ENCODE measurements around the gene FBXO9. TPM values are rescaled to one million over a fixed set of nuclear protein-coding genes. Genes with fewer than 3 reads are reported as not detected.
A peak's percentile ranks its signal among the peaks of the same experiment; 100 is the strongest.
"Not testable (repeated sequence)": the region's sequence is repeated elsewhere in the genome, so short reads cannot be mapped to it uniquely, and the experiment has no call there.

Gene FBXO9
- total RNA-seq, 1 donor from 2014 or later: 61.4 TPM

- H3K36me3 ChIP-seq: no peaks in the 10 kb centered on the region
- H3K4me1 ChIP-seq: peaks cover 65% of the 10 kb centered on the region
- intact Hi-C loops (cut with DNase I): no loop called here
- H3K27ac ChIP-seq: peak overlapping the region; percentile 89
- TF ChIP-seq CTCF (IDR thresholded peaks at IDR 0.05): no peak
- TF ChIP-seq POLR2AphosphoS5 (IDR thresholded peaks at IDR 0.05; ENCODE audit: insufficient read depth in 1 of 2, low read depth in 1 of 2): no peak
- TF ChIP-seq POLR2A (IDR thresholded peaks at IDR 0.05): no peak
- no peak for DNase-seq (ENCODE audit: extremely low spot score in 2 of 2)
- H3K4me3 ChIP-seq: peak overlapping the region; percentile 60 to 68
- H3K9me3 ChIP-seq: no peaks in the 10 kb centered on the region
- H3K27me3 ChIP-seq: no peaks in the 10 kb centered on the region
Observed at GRCh38 chr6:53059648-53060589, 5.3 kb upstream of the FBXO9 start.

- peak overlapping the region; percentile 60 to 68 for H3K4me3 ChIP-seq
- DNase-seq (ENCODE audit: extremely low spot score in 2 of 2): no peak
- H3K36me3 ChIP-seq: no peaks in the 10 kb centered on the region
- no peaks in the 10 kb centered on the region for H3K9me3 ChIP-seq
- TF ChIP-seq CTCF (IDR thresholded peaks at IDR 0.05): no peak
- TF ChIP-seq POLR2AphosphoS5 (IDR thresholded peaks at IDR 0.05; ENCODE audit: insufficient read depth in 1 of 2, low read depth in 1 of 2): no peak
- TF ChIP-seq POLR2A (IDR thresholded peaks at IDR 0.05): no peak
- H3K27ac ChIP-seq: peak overlapping the region; percentile 89
- intact Hi-C loops (cut with DNase I): no loop called here
- H3K27me3 ChIP-seq: no peaks in the 10 kb centered on the region
- H3K4me1 ChIP-seq: peaks cover 60% of the 10 kb centered on the region
Observed at GRCh38 chr6:53062169-53062539, 3.0 kb upstream of the FBXO9 start.

- H3K4me1 ChIP-seq: peaks cover 52% of the 10 kb centered on the region
Observed at GRCh38 chr6:53064255-53064654, 949 bp upstream of the FBXO9 start.

GRCh38 chr6:53064726-53065265 lies 408 bp upstream of the FBXO9 start:
- H3K27ac ChIP-seq: peak overlapping the region; percentile 95
- intact Hi-C loops (cut with DNase I): loop anchor here (2.0 kb wide), 1 partner anchor 70 kb away; the partner anchor contains the start of gene GSTA4
- DNase-seq (ENCODE audit: extremely low spot score in 2 of 2): peak; percentile 96 to 97
- H3K4me1 ChIP-seq: peaks cover 47% of the 10 kb centered on the region
- TF ChIP-seq POLR2AphosphoS5 (IDR thresholded peaks at IDR 0.05; ENCODE audit: insufficient read depth in 1 of 2, low read depth in 1 of 2) (peak; percentile 81 to 95), POLR2A (IDR thresholded peaks at IDR 0.05) (peak in 1 of 2 donors; percentile 21), CTCF (IDR thresholded peaks at IDR 0.05) (peak in 1 of 3 experiments; percentile 15)
- no peaks in the 10 kb centered on the region for H3K9me3 ChIP-seq
- no peaks in the 10 kb centered on the region for H3K36me3 ChIP-seq
- H3K27me3 ChIP-seq: no peaks in the 10 kb centered on the region
- H3K4me3 ChIP-seq: peak overlapping the region; percentile 90 to 99

More at GRCh38 chr6:53064255-53064654, 949 bp upstream of the FBXO9 start:
- intact Hi-C loops (cut with DNase I): loop anchor here (2.0 kb wide), 1 partner anchor 69 kb away; the partner anchor contains the start of gene GSTA4
- H3K27ac ChIP-seq; DNase-seq (ENCODE audit: extremely low spot score in 2 of 2); H3K9me3 ChIP-seq; H3K36me3 ChIP-seq; H3K27me3 ChIP-seq: not testable (repeated sequence)
- peak overlapping the region; percentile 90 to 99 for H3K4me3 ChIP-seq

- DNase-seq (ENCODE audit: extremely low spot score in 2 of 2): no peak
- no peak for TF ChIP-seq POLR2A (IDR thresholded peaks at IDR 0.05)
- TF ChIP-seq CTCF (IDR thresholded peaks at IDR 0.05): no peak
- TF ChIP-seq POLR2AphosphoS5 (IDR thresholded peaks at IDR 0.05; ENCODE audit: insufficient read depth in 1 of 2, low read depth in 1 of 2): no peak
- H3K27ac ChIP-seq: peak overlapping the region; percentile 95
- H3K4me3 ChIP-seq: peak overlapping the region; percentile 90 to 99
- H3K27me3 ChIP-seq: no peaks in the 10 kb centered on the region
- H3K9me3 ChIP-seq: no peaks in the 10 kb centered on the region
- H3K36me3 ChIP-seq: no peaks in the 10 kb centered on the region
- peaks cover 37% of the 10 kb centered on the region for H3K4me1 ChIP-seq
- intact Hi-C loops (cut with DNase I): no loop called here
Observed at GRCh38 chr6:53066077-53066417, 843 bp downstream of the FBXO9 start.
